Gastroesophageal sphincter (tissue), 4 donors: Measurements from ENCODE around the gene KIR2DL3. TPM values are rescaled to one million over a fixed set of nuclear protein-coding genes. Genes with fewer than 3 reads are reported as not detected.

Experiments
- ATAC-seq: fragments of 150-250 bp; one replicate; pipeline ENCODE4 v1.9.1; 2016; ENCODE audit warnings: mild to moderate bottlenecking, moderate library complexity
- H3K27ac ChIP-seq, 4 donors: fragments of 200-600 bp; sonication (generic) in 3 of 4; 1 replicate in 3 of 4; 2 replicates in 1 of 4; pipeline ENCODE4 v1.5.1; 2016 to 2019
- H3K27me3 ChIP-seq: fragments of 200-600 bp; sonication (generic); one replicate; pipeline ENCODE4 v1.5.1; 2019
- H3K36me3 ChIP-seq, 2 donors: fragments of 200-600 bp; sonication (generic); one replicate each; pipeline ENCODE4 v1.5.1; 2019; ENCODE audit warnings: control low read depth in 1 of 2
- H3K4me1 ChIP-seq, 3 donors: fragments of 200-600 bp; sonication (generic); 1 replicate in 2 of 3; 2 replicates in 1 of 3; pipeline ENCODE4 v1.5.1; 2016 to 2019; ENCODE audit warnings: control low read depth in 2 of 3
- H3K4me3 ChIP-seq, 2 donors: fragments of 200-600 bp; sonication (generic); one replicate each; pipeline ENCODE4 v1.5.1; 2019; ENCODE audit warnings: mild to moderate bottlenecking in 1 of 2, moderate library complexity in 1 of 2
- H3K9me3 ChIP-seq, 3 donors: fragments of 200-600 bp; sonication (generic); one replicate each; pipeline ENCODE4 v1.5.1; 2017 to 2019; ENCODE audit warnings: control low read depth in 2 of 3
- CTCF ChIP-seq, 4 experiments: fragments of 200-600 bp in 2 of 4; fragments of 450-650 bp in 2 of 4; sonication (generic) in 1 of 4; IDR thresholded peaks; one replicate each; pipeline ENCODE4 v1.5.1; 2017 to 2019; ENCODE audit warnings: antibody characterized with exemption in 4 of 4, mild to moderate bottlenecking in 2 of 4, moderate library complexity in 2 of 4
- EP300 ChIP-seq: sonication (generic); formaldehyde crosslinking; IDR thresholded peaks from one replicate; pipeline ENCODE4 v1.6.1; 2017; ENCODE audit warnings: antibody characterized with exemption, mild to moderate bottlenecking
- POLR2A ChIP-seq, 2 donors: fragments of 450-650 bp; IDR thresholded peaks; one replicate each; pipeline ENCODE4 v1.6.1; 2017; ENCODE audit warnings: antibody characterized with exemption in 2 of 2, mild to moderate bottlenecking in 2 of 2, moderate library complexity in 1 of 2
- POLR2AphosphoS5 ChIP-seq: sonication (generic); formaldehyde crosslinking; IDR thresholded peaks from one replicate; pipeline ENCODE4 v1.6.1; 2017; ENCODE audit warnings: antibody characterized with exemption
- WGBS, 2 donors: methylation state at CpG; one replicate each; pipeline ENCODE4 v1.1.5; 2018; ENCODE audit warnings: low coverage in 1 of 2; 5-methylcytosine and 5-hydroxymethylcytosine counted together
- total RNA-seq, 4 donors: library from RNA; depleted of rRNA; stranded (reverse); fragments of >200 nt; gene quantifications; one replicate each; pipeline ENCODE4 v1.1.0, GENCODE V29; 2016

The KIR2DL3 gene
- total RNA-seq, 4 donors from 2014 or later = 0.25 TPM; not detected in 3

DNA sequence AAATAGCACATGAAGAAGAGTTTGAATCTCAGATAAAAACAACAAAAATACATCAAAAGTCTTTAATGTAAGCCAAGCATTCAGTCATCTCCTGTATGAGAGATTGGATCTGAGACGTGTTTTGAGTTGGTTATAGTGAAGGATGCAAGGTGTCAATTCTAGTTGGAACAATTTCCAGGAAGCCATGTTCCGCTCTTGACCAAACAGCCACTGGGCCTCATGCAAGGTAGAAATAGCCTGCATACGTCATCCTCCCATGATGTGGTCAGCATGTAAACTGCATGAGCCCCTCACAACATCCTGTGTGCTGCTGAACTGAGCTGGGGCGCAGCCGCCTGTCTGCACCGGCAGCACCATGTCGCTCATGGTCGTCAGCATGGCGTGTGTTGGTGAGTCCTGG is 14.2 kb upstream of the KIR2DL3 start, which contains the start of gene KIR3DL3:
Gene KIR3DL3 (plus strand): TSS at position 301 of the 400 bp plus-strand sequence. CDS start 55 bp downstream, at position 356.
- Histone ChIP-seq H3K4me1 (no peaks in the 10 kb centered on the region), H3K27me3 (peaks cover 5% of the 10 kb centered on the region), H3K4me3 (no peak within 1 kb of the TSS), H3K27ac (no peak within 1 kb of the TSS), H3K36me3 (no peaks in the 10 kb centered on the region), H3K9me3 (peaks cover 0 to 29% (median 0%) of the 10 kb centered on the region in 3 donors)
- WGBS, 2 donors = 72% methylated on average over 2 of the region's 9 CpGs; no CpG with 5 or more reads in 1 of the 2 donors
- ATAC-seq = no peak
- TF ChIP-seq POLR2A (IDR thresholded peaks at IDR 0.05) = no peak
- TF ChIP-seq CTCF (IDR thresholded peaks at IDR 0.05) = no peak
- no peak for TF ChIP-seq EP300
- TF ChIP-seq POLR2AphosphoS5 = no peak

- ATAC-seq = no peak
- Histone ChIP-seq H3K36me3 (no peaks in the 10 kb centered on the region), H3K4me1 (no peaks in the 10 kb centered on the region), H3K27me3 (peaks cover 5% of the 10 kb centered on the region), H3K4me3 (no peak overlapping the region), H3K9me3 (peaks cover 0 to 24% (median 0%) of the 10 kb centered on the region in 3 donors), H3K27ac (no peak overlapping the region)
- WGBS, 2 donors = 56 to 74% methylated on average over 3 of the region's 3 CpGs
- no peak for TF ChIP-seq POLR2AphosphoS5
- no peak for TF ChIP-seq POLR2A (IDR thresholded peaks at IDR 0.05)
- TF ChIP-seq EP300 = no peak
- TF ChIP-seq CTCF (IDR thresholded peaks at IDR 0.05) = no peak
Observed at GRCh38 chr19:54724644-54725043, 13.7 kb upstream of the KIR2DL3 start.

GRCh38 chr19:54725321-54725720 is 13.0 kb upstream of the KIR2DL3 start:
- Histone ChIP-seq H3K9me3 (peaks cover 0 to 17% (median 0%) of the 10 kb centered on the region in 3 donors), H3K4me3 (no peak overlapping the region), H3K27me3 (peaks cover 5% of the 10 kb centered on the region), H3K4me1 (no peaks in the 10 kb centered on the region), H3K27ac (no peak overlapping the region), H3K36me3 (no peaks in the 10 kb centered on the region)
- WGBS, 2 donors = 60 to 71% methylated on average over 2 to 4 of the region's 7 CpGs
- ATAC-seq = no peak
- TF ChIP-seq EP300 = no peak
- TF ChIP-seq POLR2A (IDR thresholded peaks at IDR 0.05) = no peak
- no peak for TF ChIP-seq POLR2AphosphoS5
- no peak for TF ChIP-seq CTCF (IDR thresholded peaks at IDR 0.05)

DNA sequence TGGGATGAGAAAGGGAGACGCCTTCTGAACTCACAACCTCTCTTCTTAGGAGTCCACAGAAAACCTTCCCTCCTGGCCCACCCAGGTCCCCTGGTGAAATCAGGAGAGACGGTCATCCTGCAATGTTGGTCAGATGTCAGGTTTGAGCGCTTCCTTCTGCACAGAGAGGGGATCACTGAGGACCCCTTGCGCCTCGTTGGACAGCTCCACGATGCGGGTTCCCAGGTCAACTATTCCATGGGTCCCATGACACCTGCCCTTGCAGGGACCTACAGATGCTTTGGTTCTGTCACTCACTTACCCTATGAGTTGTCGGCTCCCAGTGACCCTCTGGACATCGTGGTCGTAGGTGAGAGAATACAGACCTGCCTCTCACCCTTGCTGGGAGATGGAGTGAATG is 10.8 kb upstream of the KIR2DL3 start:
- ATAC-seq = no peak
- Histone ChIP-seq H3K9me3 (no peaks in the 10 kb centered on the region), H3K36me3 (no peaks in the 10 kb centered on the region), H3K4me3 (no peak overlapping the region), H3K27ac (no peak overlapping the region), H3K27me3 (peaks cover 7% of the 10 kb centered on the region), H3K4me1 (no peaks in the 10 kb centered on the region)
- no peak for TF ChIP-seq EP300
- TF ChIP-seq POLR2A (IDR thresholded peaks at IDR 0.05) = no peak
- no peak for TF ChIP-seq CTCF (IDR thresholded peaks at IDR 0.05)
- WGBS, 2 donors = 63 to 100% methylated on average over 3 of the region's 10 CpGs

GRCh38 chr19:54728167-54728566 is 10.1 kb upstream of the KIR2DL3 start:
- WGBS, 2 donors = 20 to 76% methylated on average over 1 to 2 of the region's 3 CpGs
- Histone ChIP-seq H3K4me3 (no peak overlapping the region), H3K4me1 (no peaks in the 10 kb centered on the region), H3K9me3 (no peaks in the 10 kb centered on the region), H3K27me3 (peaks cover 12% of the 10 kb centered on the region), H3K27ac (no peak overlapping the region), H3K36me3 (no peaks in the 10 kb centered on the region)
- ATAC-seq = no peak
- no peak for TF ChIP-seq POLR2AphosphoS5
